ENCODE results near the gene NMUR1.

NMUR1 gene

GRCh38 chr2:231486851-231487596, 43.2 kb downstream of the NMUR1 start:
- ATAC-seq (replicated peaks; ENCODE audit: extremely low read depth, poor library complexity, severe bottlenecking) (no peak), DNase-seq (ENCODE audit: low spot score in 2 of 2) (no peak)
- H3K9me3 Mint-ChIP-seq: no peaks in the 10 kb centered on the region
- H3K27ac Mint-ChIP-seq (ENCODE audit: low read depth): no peak overlapping the region
- H3K27me3 Mint-ChIP-seq: no peaks in the 10 kb centered on the region
- H3K4me1 Mint-ChIP-seq: peaks cover 8% of the 10 kb centered on the region
- H3K36me3 Mint-ChIP-seq (ENCODE audit: insufficient read depth): peaks cover 5% of the 10 kb centered on the region
- no peak overlapping the region for H3K4me3 Mint-ChIP-seq

- ATAC-seq (replicated peaks; ENCODE audit: extremely low read depth, poor library complexity, severe bottlenecking) (peak; percentile 46), DNase-seq (ENCODE audit: low spot score in 2 of 2) (no peak)
- H3K27me3 Mint-ChIP-seq: no peaks in the 10 kb centered on the region
- H3K36me3 Mint-ChIP-seq (ENCODE audit: insufficient read depth): peaks cover 5% of the 10 kb centered on the region
- no peaks in the 10 kb centered on the region for H3K9me3 Mint-ChIP-seq
- H3K27ac Mint-ChIP-seq (ENCODE audit: low read depth): peak overlapping the region; percentile 80
- peak overlapping the region; percentile 73 for H3K4me3 Mint-ChIP-seq
- H3K4me1 Mint-ChIP-seq: peaks cover 8% of the 10 kb centered on the region
Observed at GRCh38 chr2:231483398-231484329, 46.6 kb downstream of the NMUR1 start.

DNA sequence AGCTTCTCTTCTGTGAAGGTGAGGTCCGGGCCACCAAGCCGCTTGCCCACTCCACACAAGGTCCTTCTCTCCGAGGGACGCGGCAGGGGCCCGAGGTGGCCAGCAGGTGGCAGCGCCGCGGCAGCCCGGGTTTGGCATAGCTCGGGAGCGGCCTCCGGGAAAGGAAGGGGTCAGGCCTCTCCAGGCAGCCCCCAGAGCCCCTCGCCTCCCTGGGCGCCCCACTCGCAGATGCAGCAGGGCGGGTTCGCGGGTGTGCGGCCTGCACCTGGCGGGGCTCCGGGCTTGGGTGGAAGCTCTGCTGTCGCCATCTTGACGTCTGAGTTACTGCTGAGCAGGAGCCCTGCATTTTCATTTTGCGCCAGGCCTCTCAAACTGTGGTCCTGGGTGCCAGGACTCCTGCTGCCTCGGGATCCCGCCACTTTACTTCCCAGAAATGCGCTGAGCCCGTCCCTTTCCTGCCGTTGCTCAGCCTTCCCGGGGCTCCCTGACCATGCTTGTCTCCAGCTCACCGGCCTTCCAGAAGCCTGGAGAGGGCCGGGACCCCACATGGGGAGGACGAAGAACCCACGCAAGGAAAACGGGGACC, 47.3 kb downstream of the NMUR1 start:
- Mint-ChIP-seq H3K27me3 (no peaks in the 10 kb centered on the region), H3K9me3 (no peaks in the 10 kb centered on the region), H3K4me3 (peak overlapping the region; percentile 73), H3K36me3 (ENCODE audit: insufficient read depth) (peaks cover 5% of the 10 kb centered on the region), H3K27ac (ENCODE audit: low read depth) (peak overlapping the region; percentile 80), H3K4me1 (peaks cover 8% of the 10 kb centered on the region)
- DNase-seq (ENCODE audit: low spot score in 2 of 2) (peak; percentile 49 to 58), ATAC-seq (replicated peaks; ENCODE audit: extremely low read depth, poor library complexity, severe bottlenecking) (peak; percentile 70)

DNA sequence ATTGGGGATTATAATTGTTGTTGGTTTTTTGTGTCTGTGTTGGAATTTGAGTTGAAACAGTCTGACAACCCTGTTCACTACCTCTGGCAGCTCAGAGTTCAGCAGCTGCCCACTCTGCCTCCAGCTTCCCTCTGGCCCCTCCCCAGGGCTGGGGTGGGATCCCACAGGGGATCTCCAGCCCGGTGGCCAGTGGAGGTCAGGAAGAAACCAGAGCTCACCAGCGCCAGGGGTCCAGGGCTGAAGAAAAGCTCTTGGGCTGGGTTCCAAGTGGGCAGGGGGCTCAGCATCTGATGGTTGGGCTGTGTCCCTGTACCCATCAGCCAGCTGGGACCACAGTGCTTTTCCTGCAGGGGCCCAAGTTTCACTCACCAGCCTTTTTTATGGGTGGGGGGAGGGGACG, 49.5 kb downstream of the NMUR1 start:
- Mint-ChIP-seq H3K4me3 (no peak overlapping the region), H3K27me3 (no peaks in the 10 kb centered on the region), H3K9me3 (no peaks in the 10 kb centered on the region), H3K36me3 (ENCODE audit: insufficient read depth) (peaks cover 7% of the 10 kb centered on the region), H3K27ac (ENCODE audit: low read depth) (no peak overlapping the region), H3K4me1 (peaks cover 8% of the 10 kb centered on the region)
- ATAC-seq (replicated peaks; ENCODE audit: extremely low read depth, poor library complexity, severe bottlenecking) (no peak), DNase-seq (ENCODE audit: low spot score in 2 of 2) (no peak)

DNA sequence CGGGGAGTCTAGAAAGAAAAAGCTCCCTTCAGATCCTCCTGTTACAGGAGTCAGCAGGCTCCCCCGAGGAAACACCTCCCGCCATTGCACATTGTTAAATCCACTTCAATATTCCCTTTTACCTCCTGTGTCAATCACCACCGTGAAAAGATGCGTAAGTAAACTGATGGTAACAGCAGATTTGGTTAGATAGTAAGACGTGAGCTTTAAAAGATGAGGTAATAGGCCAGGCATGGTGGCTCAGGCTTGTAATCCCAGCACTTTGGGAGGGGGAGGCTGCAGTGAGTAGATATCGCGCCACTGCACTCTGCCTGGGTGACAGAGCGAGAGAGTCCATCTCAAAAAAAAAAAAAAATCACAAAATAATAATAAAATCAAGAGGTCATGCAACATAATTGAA, 50.8 kb downstream of the NMUR1 start:
- Mint-ChIP-seq H3K27me3 (no peaks in the 10 kb centered on the region), H3K4me1 (peaks cover 8% of the 10 kb centered on the region), H3K9me3 (no peaks in the 10 kb centered on the region), H3K4me3 (no peak overlapping the region), H3K36me3 (ENCODE audit: insufficient read depth) (peaks cover 7% of the 10 kb centered on the region), H3K27ac (ENCODE audit: low read depth) (peak overlapping the region; percentile 64)
- no peak for DNase-seq (ENCODE audit: low spot score in 2 of 2)
- no peak for ATAC-seq (replicated peaks; ENCODE audit: extremely low read depth, poor library complexity, severe bottlenecking)

DNA sequence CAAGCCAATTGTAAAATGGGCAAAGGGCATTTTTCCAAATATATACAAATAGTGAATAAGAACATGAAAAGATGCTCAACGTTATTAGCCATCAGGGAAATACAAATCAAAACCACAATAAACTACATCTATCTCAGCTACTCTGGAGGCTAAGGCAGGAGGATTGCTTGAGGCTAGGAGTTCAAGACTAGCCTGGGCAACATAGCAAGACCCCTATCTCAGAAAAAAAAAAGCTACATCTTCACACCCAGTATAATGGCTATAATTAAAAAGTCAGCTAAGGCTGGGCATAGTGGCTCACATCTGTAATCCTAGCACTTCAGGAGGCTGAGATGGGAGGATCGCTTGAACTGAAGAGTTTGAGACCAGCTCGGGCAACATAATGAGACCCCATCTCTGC, 53.3 kb downstream of the NMUR1 start:
- H3K27me3 Mint-ChIP-seq: no peaks in the 10 kb centered on the region
- H3K9me3 Mint-ChIP-seq: no peaks in the 10 kb centered on the region
- no peak overlapping the region for H3K27ac Mint-ChIP-seq (ENCODE audit: low read depth)
- no peak overlapping the region for H3K4me3 Mint-ChIP-seq
- H3K4me1 Mint-ChIP-seq: no peaks in the 10 kb centered on the region
- peaks cover 3% of the 10 kb centered on the region for H3K36me3 Mint-ChIP-seq (ENCODE audit: insufficient read depth)
- no peak for ATAC-seq (replicated peaks; ENCODE audit: extremely low read depth, poor library complexity, severe bottlenecking)
- no peak for DNase-seq (ENCODE audit: low spot score in 2 of 2)

DNA sequence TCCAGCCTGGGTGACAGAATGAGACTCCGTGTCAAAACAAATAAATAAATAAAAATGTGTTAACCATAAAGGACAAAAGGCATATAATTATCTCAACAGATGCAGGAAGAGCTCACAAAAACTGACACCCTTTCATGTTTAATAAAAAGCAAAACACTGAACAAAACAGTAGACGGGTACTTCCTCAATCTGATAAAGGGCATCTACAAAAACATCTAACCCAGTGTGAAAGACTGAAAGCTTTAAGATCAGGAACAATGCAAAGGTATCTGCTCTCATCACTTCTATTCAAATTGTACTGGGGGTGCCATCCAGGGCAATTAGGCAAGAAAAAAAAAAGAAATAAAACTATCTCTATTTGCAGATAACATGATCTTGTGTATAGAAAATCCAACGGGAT, 54.3 kb downstream of the NMUR1 start:
- no peak for ATAC-seq (replicated peaks; ENCODE audit: extremely low read depth, poor library complexity, severe bottlenecking)
- H3K36me3 Mint-ChIP-seq (ENCODE audit: insufficient read depth): peaks cover 3% of the 10 kb centered on the region

More for the DNA sequence above, 54.3 kb downstream of the NMUR1 start:
- Mint-ChIP-seq H3K4me3 (no peak overlapping the region), H3K9me3 (no peaks in the 10 kb centered on the region), H3K4me1 (no peaks in the 10 kb centered on the region), H3K27me3 (no peaks in the 10 kb centered on the region), H3K27ac (ENCODE audit: low read depth) (no peak overlapping the region)
- DNase-seq (ENCODE audit: low spot score in 2 of 2): no peak

Measured in central memory CD8-positive, alpha-beta T cell (primary cell).